GM21737 (cell line): ENCODE data around the gene TSPAN9.

Source experiments
- ATAC-seq: cut with Tn5 transposase; IDR thresholded peaks from one replicate; pipeline ENCODE4 v1.9.1; 2021; ENCODE audit warnings: mild to moderate bottlenecking, moderate library complexity; ENCODE audit not compliant: unreplicated experiment

Gene TSPAN9

DNA sequence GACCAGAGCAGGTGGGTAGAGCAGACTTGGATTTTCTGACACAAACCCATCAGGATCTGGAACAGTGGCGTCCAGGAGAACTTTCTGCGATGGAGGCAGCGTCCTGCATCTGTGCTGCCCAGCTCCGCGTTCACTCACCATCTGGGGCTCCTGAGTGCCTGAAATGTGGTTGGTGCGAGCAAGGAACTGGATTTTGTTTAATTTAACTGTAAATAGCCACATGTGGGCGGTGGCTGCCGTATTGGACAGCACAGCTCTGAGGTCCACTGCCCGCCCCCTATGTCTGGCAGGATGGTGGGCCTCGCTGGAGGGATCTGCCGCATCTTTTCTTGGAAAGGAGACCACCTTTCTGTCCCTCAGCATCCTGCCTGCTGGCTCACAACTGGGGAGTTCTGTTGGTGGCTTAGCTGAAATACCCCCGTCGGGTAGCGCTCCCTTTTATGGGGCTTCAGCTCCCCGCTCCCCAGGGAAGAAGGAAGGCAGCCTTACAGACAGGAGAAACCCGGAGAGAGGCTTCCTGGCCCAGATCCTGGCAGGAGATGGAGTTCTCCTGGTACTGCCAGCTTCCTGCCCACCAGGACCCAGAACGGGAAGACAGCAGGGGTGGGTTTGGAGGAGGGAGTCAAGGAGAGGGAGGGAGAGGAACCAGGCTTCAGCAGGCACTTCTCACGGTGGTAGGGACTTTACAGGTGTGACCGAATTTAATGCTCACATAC is 228.9 kb downstream of the TSPAN9 start:
- no peak for ATAC-seq

- no peak for ATAC-seq
These were observed 230.2 kb downstream of the TSPAN9 start for GRCh38 chr12:3307389-3307788.

GRCh38 chr12:3308063-3308462 is 230.9 kb downstream of the TSPAN9 start:
- no peak for ATAC-seq

DNA sequence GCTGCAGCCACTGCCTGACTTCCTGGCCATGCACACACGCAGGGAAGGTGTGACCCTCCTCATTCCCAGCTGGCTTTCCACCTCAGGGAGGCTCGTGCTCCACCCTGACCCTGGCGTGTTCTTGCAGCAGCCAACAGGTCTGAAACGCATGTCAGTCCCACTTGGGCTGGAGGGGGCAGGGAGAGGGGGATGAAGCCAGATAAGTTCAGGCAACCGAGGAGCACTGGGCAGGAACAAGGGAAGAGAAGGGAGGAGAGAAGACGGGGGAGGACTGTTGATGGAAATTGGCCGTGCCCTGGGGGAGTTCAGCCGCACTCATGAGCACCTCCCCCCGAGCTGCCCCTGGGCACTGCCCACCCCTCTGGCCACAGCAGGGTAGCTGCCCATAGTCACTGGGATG is 231.4 kb downstream of the TSPAN9 start:
- ATAC-seq, result no peak

DNA sequence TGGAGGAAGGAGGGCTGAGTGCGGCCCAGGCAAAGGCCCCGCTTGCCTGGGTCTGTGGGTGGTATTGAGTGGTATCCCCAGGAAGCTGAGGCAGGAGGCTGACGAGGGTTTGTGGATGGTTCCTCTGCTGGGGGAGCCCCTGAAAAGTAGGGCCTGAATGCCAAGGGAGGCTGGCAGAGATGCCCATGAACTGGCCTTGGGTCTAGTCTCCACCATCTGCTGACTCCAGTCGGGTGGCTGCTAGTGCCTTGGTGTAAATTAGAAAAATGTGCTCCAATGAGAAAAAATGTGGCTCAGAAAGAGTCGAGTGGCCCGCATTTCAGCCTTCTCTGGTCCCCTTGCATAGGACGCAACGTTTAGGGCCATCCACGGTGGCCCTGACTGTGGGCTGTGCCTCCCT is 232.6 kb downstream of the TSPAN9 start:
- no peak for ATAC-seq

DNA sequence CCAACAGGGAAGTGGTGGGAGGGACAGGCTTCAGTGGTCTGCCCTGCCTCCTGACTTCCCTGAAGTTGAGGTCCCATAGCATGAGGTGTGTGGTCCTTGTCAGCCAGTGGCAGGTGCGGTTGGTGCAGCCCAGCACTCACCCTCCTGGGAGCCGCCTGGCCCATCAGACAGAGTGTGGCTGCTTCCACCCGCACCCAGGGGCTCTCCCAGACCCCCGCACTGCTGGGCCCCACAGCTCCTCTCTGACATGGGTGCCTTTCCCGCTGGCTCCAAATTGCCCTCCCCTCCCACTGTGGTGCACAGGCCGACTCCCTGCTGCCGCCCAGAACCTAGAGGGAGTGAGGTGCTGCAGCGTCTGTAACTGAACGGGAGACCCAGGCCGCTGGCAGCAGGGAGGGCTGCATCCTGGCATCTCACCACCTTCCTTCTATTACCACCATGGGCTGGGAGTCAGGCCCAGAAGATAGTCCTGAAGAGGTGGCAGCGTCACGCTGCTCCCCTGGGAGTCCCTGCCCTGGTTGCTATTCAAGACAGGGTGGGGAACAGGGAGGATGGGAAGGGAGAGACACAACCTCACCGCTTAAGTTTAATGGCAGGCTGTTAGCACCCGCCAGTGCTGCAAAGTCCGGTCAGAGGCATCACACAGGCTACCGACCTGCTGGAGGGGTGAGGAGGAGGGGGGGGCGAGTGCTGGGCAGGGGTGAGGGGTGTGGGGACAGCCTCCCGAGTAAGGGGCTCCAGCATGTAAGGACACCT is 233.3 kb downstream of the TSPAN9 start:
- no peak for ATAC-seq

DNA sequence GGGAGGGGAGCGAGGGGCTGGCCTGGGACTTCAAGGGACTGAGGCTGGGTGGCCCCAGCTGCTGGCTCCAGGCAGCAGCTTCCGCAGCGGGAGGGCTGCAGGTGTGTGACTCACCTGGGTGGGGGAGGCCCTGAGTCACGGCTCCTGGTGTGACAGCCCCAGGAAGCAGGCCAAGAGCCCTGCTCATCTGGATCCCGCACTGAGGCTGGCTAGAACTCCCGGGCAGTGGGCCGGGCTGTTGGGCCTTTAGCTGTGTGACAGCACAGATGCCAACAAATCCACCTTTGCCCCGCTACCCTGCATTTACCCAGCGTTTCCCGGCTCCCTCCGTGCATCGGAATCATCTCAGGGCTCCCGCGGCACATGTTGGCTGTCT is 233.8 kb downstream of the TSPAN9 start:
- no peak for ATAC-seq

DNA sequence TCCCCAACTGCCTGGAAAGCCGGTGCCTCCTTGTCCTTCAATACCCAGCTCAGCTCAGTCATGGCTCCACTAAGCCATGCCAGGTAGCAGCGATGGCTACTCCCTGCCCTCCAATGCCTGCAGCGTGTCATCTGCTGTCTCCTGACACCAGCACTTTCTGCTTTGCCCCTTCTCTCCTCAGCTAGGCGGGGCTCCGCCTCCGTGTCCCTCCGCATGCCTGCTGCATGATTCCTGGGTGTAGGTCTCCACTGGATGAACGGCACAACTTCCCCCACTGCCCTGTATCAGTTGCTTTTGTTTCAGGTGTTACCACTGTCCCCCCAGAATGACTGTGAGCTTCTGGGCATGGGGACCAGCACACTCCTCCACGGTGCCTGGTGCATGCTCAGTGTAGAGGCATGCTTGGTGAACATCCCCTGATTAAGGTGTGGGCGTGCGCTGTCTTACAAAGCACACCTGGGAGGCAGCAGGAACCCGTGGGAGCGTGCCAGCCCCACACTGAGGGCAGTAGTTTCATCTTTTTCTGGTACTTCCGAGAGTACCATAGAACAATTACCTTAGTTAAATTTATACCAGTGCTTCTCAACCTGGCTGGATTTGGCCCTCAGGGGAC is 234.4 kb downstream of the TSPAN9 start:
- ATAC-seq, result no peak

DNA sequence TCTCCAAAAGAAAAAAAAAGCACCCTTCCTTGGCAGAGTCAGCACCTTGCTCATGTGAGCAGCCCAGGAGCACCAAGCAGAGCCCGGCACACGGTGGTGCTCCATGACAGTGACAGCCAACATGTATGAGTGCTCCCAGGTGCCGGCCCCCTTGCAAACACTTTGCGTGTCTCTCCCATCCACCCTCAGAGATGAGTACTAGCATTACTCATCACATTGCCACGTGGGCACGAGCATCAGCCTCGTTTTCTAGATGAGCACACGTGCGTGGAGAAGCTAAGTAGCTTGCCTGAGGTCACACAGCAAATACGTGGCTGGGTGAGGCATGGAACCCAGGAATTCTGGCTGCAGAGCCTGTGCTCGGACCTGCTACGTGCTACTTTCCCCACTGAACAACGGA is 235.9 kb downstream of the TSPAN9 start:
- no peak for ATAC-seq

DNA sequence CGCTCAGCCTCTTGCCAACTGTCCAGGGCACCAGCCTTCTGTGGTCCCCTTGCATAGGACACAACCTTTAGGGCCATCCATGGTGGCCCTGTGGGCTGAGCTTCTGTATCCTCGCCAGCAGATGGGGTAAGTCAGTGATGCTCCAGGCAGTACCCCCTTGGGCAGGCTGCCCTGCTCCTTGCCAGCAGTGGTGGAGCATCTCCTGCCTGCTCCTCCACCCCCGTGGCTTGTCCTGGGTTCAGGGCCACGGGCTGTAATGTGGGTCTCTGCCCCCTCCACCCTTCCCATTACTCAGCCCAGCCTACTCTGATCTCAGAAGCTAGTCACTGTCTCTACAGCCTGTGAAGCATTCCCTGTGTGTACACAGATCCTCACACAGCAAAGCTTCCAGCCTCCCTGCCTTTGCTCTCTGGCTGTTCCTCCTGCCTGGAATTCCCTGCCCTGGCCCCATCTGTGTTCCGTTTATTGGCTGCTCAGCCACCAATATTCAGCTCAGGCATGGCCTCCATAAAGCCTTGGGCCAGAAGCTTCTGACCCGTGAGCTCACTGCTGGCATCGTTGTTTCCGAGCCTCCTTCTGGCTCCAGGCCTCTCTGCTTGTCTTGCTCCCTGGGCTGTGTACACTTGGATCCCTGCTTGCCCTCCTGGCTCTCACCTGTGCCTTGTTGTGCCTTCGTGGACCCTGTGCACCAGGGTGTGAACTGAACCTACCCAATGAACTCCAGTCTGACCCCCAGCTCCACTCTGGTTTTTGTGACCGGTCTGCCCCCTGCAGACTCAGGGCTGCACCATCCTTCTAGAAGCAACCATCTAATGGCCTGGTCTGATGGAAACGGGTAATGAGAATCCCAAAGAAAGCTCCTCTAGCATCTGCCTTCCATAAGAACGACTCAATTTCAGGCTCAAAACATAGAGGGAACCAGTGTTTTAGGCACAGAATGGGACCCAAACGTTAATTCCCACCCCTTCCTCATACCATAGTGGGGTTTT is 236.8 kb downstream of the TSPAN9 start:
- ATAC-seq, result no peak

DNA sequence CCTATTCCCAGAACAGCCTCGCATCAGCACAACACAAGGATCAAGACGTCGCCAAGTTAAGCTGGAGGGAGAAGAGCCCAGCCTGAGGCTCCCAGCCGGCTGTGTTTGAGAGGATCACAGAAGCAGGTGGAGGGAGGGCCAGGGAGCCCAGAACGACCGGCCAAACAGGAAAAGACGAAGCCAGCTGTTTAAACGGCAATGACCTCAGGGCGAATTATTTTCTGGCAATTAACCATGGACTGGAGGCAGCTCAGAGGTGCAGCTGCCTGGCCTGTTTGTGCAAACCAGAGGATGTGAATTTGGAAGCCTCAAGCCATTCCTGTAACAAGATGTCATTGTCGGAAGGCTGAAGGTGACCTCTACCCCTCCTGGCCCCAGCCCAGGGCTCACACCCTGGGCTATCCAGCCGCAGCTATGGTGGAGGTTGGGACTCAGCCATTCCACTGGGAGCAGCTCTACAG is 238.1 kb downstream of the TSPAN9 start:
- ATAC-seq, result no peak

DNA sequence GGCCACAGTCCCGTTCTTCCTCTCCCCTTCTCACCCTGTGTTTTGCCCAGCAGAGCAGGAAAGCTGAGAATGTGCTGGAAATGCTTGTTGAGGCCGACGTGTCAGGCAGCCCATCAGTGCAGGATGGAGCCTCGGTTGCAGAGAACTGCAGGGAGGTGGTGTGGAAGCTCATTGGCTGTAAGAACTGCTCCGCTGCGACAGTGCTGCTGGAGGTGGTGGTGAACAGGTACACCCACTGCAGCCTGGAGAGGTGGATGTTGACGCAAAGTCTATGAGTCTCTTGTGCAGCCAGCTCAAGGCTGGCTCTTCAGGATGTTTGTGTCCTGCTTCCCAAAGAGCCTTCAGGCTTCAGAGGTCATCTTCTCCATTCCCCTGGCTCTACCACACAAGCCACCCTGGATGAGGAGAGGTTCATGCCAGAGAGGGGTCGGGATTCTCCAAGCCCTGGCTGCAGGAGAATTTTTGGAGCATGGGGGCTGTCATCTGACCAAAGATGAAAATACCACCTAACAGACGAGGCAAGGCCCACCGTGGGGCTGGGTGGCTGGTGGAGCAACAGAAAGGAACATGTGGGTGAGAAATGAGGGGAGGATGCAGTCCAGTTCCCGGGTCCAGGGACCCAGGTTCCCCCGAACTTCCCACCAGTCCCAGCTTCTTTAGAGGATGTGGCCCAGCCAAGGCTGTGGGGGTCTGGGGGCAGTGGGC is 239.7 kb downstream of the TSPAN9 start:
- ATAC-seq, result no peak

DNA sequence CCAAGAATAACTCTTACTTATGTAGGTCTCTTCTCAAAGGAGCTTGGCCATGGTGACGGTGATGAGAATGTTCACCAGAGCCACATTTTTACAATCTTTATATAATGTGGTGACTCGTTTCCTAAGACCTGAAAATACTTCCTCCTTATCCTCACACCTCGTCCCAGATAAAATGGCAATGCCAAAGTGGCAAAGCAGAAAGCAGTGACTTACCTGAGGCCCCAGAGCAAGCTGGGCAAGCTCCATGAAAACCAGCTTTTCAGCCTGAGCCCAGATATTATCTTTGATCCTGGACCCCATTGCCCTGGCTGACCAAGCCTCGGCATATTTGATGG is 240.3 kb downstream of the TSPAN9 start:
- no peak for ATAC-seq

GRCh38 chr12:3317841-3318501 is 240.8 kb downstream of the TSPAN9 start:
- no peak for ATAC-seq

- no peak for ATAC-seq
These were observed 242.7 kb downstream of the TSPAN9 start for GRCh38 chr12:3319723-3320492.

DNA sequence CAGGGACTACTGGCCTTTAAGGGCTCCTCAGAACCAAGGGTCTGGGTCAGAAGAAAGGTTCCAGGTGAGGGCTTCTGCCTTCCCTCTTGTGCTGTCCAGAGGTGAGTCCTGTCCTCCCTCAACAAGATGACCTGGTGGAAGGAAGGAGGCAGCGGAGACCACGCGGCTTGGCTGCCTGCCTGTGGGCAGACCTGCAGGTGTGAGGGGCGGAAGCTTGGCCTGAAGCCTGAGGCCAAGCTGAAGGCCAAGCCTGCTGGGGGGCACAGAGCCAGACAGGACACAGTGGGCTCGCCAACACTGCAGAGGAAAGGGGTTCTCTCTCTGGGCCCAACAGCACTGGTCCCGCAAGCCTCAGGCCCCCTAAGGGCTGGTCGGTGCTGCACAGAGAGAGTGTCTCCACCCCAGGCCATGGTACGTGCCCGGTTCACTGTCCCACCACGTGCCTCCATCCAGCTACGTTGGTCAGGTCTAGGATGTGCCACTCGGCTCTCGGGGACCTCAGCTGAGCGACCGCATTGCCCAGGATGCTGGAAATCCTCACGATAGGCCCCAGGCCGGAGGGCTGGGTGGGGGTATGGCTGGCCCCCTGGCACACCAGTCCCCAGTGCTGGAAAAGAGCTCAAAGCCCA is 243.8 kb downstream of the TSPAN9 start:
- ATAC-seq, result no peak

DNA sequence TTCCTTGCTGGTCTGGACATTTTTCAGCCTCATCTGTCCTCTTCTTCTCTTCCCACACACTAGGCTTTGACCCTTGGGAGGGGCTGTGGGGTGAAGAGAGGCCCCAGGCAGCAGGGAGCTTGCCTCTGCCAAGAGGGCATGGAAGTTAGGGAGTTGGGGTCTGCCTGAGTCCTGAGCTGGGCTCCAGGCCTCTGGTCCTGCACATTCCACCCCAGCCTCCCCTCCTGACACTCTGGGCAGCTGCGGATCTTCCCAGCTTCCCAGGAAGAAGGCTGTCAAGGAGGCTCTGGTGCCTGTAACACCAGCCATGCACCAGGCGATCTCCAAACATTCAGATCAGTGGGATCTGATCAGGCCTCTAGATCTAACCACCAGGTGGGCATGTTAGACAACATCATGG is 244.7 kb downstream of the TSPAN9 start:
- no peak for ATAC-seq

- no peak for ATAC-seq
These were observed 246.0 kb downstream of the TSPAN9 start for GRCh38 chr12:3323002-3323685.
